WI38 (cell line): Measurements from ENCODE around the gene CCSER1.

Experiments
- H3K4me3 ChIP-seq: 2 replicates; pipeline ENCODE4 v1.5.1; 2011; ENCODE audit warnings: low read depth, mild to moderate bottlenecking, control low read depth, low read length
- CTCF ChIP-seq: IDR thresholded peaks from 2 replicates; pipeline ENCODE4 v1.5.1; 2012; ENCODE audit warnings: low read depth, mild to moderate bottlenecking, control low read depth, low read length

CCSER1 gene

GRCh38 chr4:90537491-90537890, 410.3 kb downstream of the CCSER1 start:
- TF ChIP-seq CTCF, result no peak
- H3K4me3 ChIP-seq, result no peak overlapping the region

- no peak overlapping the region for H3K4me3 ChIP-seq
- no peak for TF ChIP-seq CTCF
These were observed 413.3 kb downstream of the CCSER1 start for GRCh38 chr4:90540536-90540935.

- H3K4me3 ChIP-seq, result no peak overlapping the region
- no peak for TF ChIP-seq CTCF
These were observed 415.0 kb downstream of the CCSER1 start for GRCh38 chr4:90542216-90542615.

GRCh38 chr4:90543419-90544170, 416.4 kb downstream of the CCSER1 start:
- no peak overlapping the region for H3K4me3 ChIP-seq
- TF ChIP-seq CTCF, result no peak

- no peak overlapping the region for H3K4me3 ChIP-seq
- no peak for TF ChIP-seq CTCF
These were observed 417.4 kb downstream of the CCSER1 start for GRCh38 chr4:90544532-90545045.

- no peak overlapping the region for H3K4me3 ChIP-seq
- TF ChIP-seq CTCF, result no peak
These were observed 418.2 kb downstream of the CCSER1 start for GRCh38 chr4:90545380-90545779.

- H3K4me3 ChIP-seq, result no peak overlapping the region
- no peak for TF ChIP-seq CTCF
These were observed 418.9 kb downstream of the CCSER1 start for GRCh38 chr4:90546114-90546513.
